Middle frontal gyrus (tissue), 1 donor: Measurements from ENCODE around the gene DCTN2.
"Not testable (repeated sequence)": the region's sequence is repeated elsewhere in the genome, so short reads cannot be mapped to it uniquely, and the experiment has no call there.

Source experiments
- DNase-seq: peaks from one replicate; pipeline ENCODE4 v3.0.0-alpha.2; 2015; ENCODE audit warnings: low spot score; ENCODE audit errors: extremely low spot score

The DCTN2 gene

GRCh38 chr12:57516617-57517153 lies 30.3 kb downstream of the DCTN2 start:
- DNase-seq = no peak

- no peak for DNase-seq
Measured at GRCh38 chr12:57515934-57516541, 31.0 kb downstream of the DCTN2 start.

- no peak for DNase-seq
Measured at GRCh38 chr12:57515408-57515933, 31.5 kb downstream of the DCTN2 start.

GRCh38 chr12:57514720-57515407 lies 32.1 kb downstream of the DCTN2 start:
- DNase-seq = no peak

GRCh38 chr12:57514246-57514645 lies 32.7 kb downstream of the DCTN2 start:
- DNase-seq = not testable (repeated sequence)

DNA sequence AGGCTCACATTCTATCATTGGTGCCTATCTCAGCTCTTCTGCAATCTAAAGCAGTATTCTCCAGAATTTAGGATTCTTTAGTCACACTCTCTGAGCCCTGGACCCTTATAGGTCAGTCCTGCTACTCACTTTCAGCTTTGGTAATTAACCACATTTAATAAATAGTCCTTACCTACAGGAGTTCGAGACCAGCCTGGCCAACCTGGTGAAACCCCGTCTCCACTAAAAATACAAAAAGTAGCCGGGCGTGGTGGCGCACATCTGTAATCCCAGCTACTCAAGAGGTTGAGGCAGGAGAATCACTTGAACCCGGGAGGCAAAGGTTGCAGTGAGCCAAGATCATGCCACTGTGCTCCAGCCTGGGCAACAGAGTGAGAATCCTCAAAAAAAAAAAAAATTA lies 33.3 kb downstream of the DCTN2 start:
- DNase-seq = not testable (repeated sequence)

DNA sequence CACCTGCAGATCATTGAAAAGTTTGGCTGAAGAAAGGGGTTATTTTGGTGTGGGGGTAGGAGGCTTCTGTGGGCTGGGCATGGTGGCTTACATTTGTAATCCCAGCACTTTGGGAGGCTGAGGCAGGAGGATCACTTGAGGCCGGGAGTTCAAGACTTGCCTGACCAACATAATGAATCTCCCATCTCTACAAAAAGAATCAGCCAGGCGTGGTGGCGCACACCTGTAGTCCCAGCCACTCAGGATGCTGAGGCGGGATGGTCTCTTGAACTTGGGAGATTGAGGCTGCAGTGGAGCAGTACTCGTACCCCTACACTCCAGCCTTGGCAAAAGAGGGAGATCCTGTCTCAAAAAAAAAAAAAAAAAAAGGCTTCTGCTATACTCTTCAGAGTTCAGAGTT lies 33.7 kb downstream of the DCTN2 start:
- no peak for DNase-seq

- no peak for DNase-seq
Measured at GRCh38 chr12:57512665-57513064, 34.3 kb downstream of the DCTN2 start.

- no peak for DNase-seq
Measured at GRCh38 chr12:57511588-57512325, 35.2 kb downstream of the DCTN2 start.

DNA sequence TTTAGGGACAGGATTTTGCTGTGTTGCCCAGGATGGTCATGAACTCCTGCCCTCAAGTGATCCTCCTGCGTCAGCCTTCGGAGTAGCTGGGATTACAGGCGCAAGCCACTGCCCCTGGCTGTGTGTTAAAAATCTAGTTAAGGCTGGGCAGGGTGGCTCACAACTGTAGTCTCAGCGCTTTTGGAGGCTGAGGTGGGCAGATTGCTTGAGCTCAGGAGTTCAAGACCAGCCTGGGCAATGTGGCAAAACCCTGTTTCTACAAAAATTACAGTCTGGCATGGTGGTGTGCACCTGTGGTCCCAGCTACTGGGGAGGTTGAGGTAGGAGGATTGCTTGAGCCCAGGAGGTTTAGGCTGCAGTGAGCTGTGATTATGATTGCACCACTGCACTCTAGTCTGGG lies 35.8 kb downstream of the DCTN2 start:
- DNase-seq = no peak

DNA sequence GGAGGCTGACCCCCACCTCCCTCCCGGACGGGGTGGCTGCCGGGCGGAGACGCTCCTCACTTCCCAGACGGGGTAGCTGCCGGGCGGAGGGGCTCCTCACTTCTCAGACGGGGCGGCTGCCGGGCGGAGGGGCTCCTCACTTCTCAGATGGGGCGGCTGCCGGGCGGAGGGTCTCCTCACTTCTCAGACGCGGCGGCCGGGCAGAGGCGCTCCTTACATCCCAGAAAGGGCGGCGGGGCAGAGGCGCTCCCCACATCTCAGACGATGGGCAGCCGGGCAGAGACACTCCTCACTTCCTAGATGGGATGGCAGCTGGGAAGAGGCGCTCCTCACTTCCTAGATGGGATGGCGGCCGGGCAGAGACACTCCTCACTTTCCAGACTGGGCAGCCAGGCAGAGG lies 39.2 kb downstream of the DCTN2 start:
- not testable (repeated sequence) for DNase-seq

- not testable (repeated sequence) for DNase-seq
Measured at GRCh38 chr12:57506541-57506940, 40.5 kb downstream of the DCTN2 start.

GRCh38 chr12:57502311-57502969 lies 44.6 kb downstream of the DCTN2 start:
- DNase-seq = not testable (repeated sequence)

DNA sequence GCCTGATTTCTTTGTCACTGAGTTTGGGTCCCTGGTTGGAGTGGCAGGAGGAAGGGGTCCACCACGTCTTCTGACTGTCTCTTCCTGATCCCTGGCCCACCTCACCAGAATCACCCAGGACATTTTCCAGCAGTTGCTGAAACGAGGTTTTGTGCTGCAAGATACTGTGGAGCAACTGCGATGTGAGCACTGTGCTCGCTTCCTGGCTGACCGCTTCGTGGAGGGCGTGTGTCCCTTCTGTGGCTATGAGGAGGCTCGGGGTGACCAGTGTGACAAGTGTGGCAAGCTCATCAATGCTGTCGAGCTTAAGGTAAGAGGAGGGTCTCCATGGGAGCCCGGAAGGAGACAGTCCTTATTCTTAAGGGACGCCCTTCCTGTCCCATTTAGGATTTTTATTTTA lies 46.8 kb downstream of the DCTN2 start:
- no peak for DNase-seq

DNA sequence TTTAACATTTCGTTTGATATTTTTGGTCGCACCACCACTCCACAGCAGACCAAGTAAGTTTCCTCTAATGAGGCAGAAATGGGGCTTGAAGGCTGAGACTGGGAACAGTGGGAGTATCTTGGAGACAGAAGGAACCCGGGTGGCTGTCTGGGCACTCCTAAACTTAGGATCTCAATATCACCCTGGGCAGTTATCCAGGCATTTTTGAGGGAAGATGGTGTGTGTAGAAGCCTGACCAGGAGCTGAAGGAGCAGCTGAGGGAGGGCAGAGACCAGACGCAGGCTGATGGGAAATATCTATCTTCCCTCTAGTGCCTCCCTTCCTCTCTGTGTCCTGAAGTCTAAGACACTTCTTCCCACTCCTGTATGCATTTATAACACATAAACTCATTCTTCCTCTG lies 48.4 kb downstream of the DCTN2 start:
- DNase-seq = no peak

DNA sequence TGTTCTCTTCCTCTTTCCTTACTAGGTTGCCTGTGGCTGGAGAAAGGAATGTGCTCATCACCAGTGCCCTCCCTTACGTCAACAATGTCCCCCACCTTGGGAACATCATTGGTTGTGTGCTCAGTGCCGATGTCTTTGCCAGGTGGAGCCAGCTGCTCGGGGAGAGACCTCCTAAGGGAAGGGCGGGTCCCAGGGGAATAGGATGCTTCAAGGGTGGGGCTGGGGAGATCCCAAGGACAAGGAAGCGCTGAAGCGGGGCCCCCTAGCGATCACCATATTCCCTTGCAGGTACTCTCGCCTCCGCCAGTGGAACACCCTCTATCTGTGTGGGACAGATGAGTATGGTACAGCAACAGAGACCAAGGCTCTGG lies 48.9 kb downstream of the DCTN2 start:
- DNase-seq = no peak

DNA sequence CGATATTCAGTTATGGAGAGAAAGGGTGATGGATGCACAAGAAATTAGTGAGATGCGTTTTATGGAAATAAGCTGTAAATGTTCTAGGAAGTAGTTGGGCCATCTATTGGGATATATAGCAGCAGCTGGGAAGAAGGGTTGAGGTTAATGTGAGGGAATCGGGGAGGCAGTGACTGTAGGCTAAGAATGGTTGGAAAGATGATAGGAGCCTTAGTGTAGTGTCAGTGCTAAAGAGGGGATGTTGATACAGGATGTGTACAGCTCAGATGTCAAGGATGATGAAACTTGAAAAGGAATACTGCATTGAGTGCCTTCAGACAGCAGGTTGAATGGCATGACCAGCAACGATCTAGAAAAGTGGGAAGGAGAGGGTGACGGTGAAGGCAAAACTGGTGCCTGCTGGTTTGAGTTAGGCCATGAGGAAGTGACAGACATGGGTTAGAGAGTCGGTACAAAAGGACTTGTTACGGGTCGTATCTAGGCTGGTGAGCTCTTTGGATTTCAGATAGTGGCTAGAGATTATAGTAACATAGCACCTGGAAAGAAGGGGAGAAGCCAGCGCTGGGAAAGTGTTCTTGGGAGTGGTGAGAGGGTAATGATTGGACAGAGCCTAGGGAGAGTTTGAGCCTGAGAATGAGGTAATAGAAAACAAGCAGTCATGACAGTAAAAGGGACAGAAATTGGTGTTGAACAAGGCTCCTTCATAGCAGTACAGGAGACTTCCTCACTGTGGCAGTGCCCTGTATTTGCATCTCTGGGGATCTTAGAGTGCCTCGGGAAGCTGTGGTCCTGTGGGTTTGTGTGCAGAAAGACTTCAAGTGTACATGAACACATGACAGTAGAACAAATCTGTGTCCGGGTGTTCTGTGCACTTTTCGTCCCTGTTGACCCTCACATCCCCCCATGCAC lies 49.5 kb downstream of the DCTN2 start:
- no peak for DNase-seq

GRCh38 chr12:57496822-57497221 lies 50.2 kb downstream of the DCTN2 start:
- no peak for DNase-seq

GRCh38 chr12:57495051-57495701 lies 51.8 kb downstream of the DCTN2 start:
- DNase-seq = not testable (repeated sequence)
